ENCODE results near the gene EIF3L. TPM values are rescaled to one million over a fixed set of nuclear protein-coding genes. Genes with fewer than 3 reads are reported as not detected.

Gene EIF3L
- total RNA-seq, 1 experiment from 2014 or later: 739 TPM

DNA sequence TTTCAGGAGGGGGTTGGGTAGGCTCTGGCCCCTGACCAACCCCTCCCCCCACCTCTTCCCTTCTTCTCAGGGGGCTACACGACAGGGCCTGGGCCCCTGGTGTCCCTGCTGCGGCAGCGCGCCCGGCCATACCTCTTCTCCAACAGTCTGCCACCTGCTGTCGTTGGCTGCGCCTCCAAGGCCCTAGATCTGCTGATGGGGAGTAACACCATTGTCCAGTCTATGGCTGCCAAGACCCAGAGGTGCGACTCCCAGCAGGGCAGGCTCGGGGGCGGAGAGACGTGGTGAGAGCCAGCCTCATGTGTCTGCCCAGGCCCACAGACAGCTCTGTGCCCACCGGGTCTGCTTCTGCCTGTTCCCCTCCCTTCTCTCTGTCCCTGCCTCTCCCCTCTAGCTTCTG is 33.6 kb upstream of the EIF3L start:
- no peak overlapping the region for H3K4me3 Mint-ChIP-seq

More for the DNA sequence above, 33.6 kb upstream of the EIF3L start:
- no peak overlapping the region for H3K9ac ChIP-seq (ENCODE audit: extremely low read depth, insufficient read length, low read length)
- H3K79me1 ChIP-seq (ENCODE audit: insufficient read depth, low read depth, low read length, poor library complexity, severe bottlenecking): no peaks in the 10 kb centered on the region
- no peaks in the 10 kb centered on the region for H3K9me3 ChIP-seq (ENCODE audit: control insufficient read depth, low read depth, low read length)
- H3K4me1 Mint-ChIP-seq: peaks cover 9% of the 10 kb centered on the region in 2 experiments
- no peak overlapping the region for H2BK120ac ChIP-seq (ENCODE audit: low read depth, low read length, poor library complexity, severe bottlenecking)
- no peak overlapping the region for H3T11ph ChIP-seq (ENCODE audit: low read length)
- no CpG with 5 or more reads among the region's 12 CpGs for WGBS (ENCODE audit: extremely low coverage, insufficient read length, low lambda C conversion rate)
- no peak overlapping the region for H2BK5ac ChIP-seq (ENCODE audit: insufficient read length, low read length)
- H3K4ac ChIP-seq (ENCODE audit: low read depth, low read length): no peak overlapping the region
- H3K27ac Mint-ChIP-seq: no peak overlapping the region
- no peak overlapping the region for H4K8ac ChIP-seq (replicated peaks; ENCODE audit: insufficient read length, low read depth, low read length)
- H4K91ac ChIP-seq (ENCODE audit: insufficient read length, low read depth, low read length): no peak overlapping the region
- H3K9me3 Mint-ChIP-seq: no peaks in the 10 kb centered on the region; a peak in 1 of 5 replicates
- H3K27me3 ChIP-seq (ENCODE audit: insufficient read depth, low read length): no peaks in the 10 kb centered on the region; the same call in 1 of the 2 replicates
- H3K14ac ChIP-seq (ENCODE audit: insufficient read depth, low read length): no peak overlapping the region
- H2BK20ac ChIP-seq (ENCODE audit: low read depth, low read length, poor library complexity, severe bottlenecking): no peak overlapping the region
- H3K23me2 ChIP-seq (ENCODE audit: insufficient read length, low read depth, low read length, poor library complexity, severe bottlenecking): peaks cover 11% of the 10 kb centered on the region
- no peak overlapping the region for H3K4me2 ChIP-seq (ENCODE audit: insufficient read depth, insufficient read length, low read length)
- H3K18ac ChIP-seq (ENCODE audit: insufficient read length, low read depth, low read length): no peak overlapping the region
- peaks cover 19% of the 10 kb centered on the region for H3K27me3 Mint-ChIP-seq (ENCODE audit: low read depth)
- no peak overlapping the region for H2AFZ ChIP-seq (ENCODE audit: low read length)
- H2BK12ac ChIP-seq (ENCODE audit: insufficient read length, low read depth, low read length): no peak overlapping the region
- H3K79me2 ChIP-seq (ENCODE audit: insufficient read depth, low read length): no peaks in the 10 kb centered on the region; the same call in 1 of the 2 replicates
- H2BK15ac ChIP-seq (ENCODE audit: low read depth, low read length): no peak overlapping the region
- no peaks in the 10 kb centered on the region for H3K4me1 ChIP-seq (ENCODE audit: insufficient read depth, low read length)
- H3K23ac ChIP-seq (ENCODE audit: insufficient read length, low read depth, low read length): no peak overlapping the region
- peaks cover 7 to 21% (median 15%) of the 10 kb centered on the region in 3 experiments; a peak in 6 of 7 replicates for H3K36me3 Mint-ChIP-seq (ENCODE audit: insufficient read depth in 1 of 3, low read depth in 3 of 3)
- no peaks in the 10 kb centered on the region for H4K20me1 ChIP-seq (ENCODE audit: control insufficient read depth, insufficient read depth, insufficient read length)
- H4K5ac ChIP-seq (ENCODE audit: insufficient read length, low read depth, low read length): no peak overlapping the region
- H2AK5ac ChIP-seq (ENCODE audit: insufficient read length, low read length): no peak overlapping the region
- no peak overlapping the region for H3K56ac ChIP-seq (ENCODE audit: insufficient read length, low read depth, low read length)
- TF ChIP-seq, protein P1, sequence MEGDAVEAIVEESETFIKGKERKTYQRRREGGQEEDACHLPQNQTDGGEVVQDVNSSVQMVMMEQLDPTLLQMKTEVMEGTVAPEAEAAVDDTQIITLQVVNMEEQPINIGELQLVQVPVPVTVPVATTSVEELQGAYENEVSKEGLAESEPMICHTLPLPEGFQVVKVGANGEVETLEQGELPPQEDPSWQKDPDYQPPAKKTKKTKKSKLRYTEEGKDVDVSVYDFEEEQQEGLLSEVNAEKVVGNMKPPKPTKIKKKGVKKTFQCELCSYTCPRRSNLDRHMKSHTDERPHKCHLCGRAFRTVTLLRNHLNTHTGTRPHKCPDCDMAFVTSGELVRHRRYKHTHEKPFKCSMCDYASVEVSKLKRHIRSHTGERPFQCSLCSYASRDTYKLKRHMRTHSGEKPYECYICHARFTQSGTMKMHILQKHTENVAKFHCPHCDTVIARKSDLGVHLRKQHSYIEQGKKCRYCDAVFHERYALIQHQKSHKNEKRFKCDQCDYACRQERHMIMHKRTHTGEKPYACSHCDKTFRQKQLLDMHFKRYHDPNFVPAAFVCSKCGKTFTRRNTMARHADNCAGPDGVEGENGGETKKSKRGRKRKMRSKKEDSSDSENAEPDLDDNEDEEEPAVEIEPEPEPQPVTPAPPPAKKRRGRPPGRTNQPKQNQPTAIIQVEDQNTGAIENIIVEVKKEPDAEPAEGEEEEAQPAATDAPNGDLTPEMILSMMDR (conservative IDR thresholded peaks at IDR 0.05): no peak
- no peak overlapping the region for H3K27ac ChIP-seq (ENCODE audit: insufficient read length, low read depth, low read length)
- DNase-seq: no peak

Measured in H9 (cell line).